ENCODE results near the gene ABI3. TPM values are rescaled to one million over a fixed set of nuclear protein-coding genes. Genes with fewer than 3 reads are reported as not detected.
"Not testable (repeated sequence)": the region's sequence is repeated elsewhere in the genome, so short reads cannot be mapped to it uniquely, and the experiment has no call there.

ABI3 gene
- total and polyA plus RNA-seq, 9 of the 15 experiments (the other 6 are each of a cell fraction or from before 2014, with no cell fraction given): not detected

GRCh38 chr17:49261540-49261939 lies 51.0 kb downstream of the ABI3 start:
- Histone ChIP-seq H3K27me3 (ENCODE audit: control insufficient read depth in 2 of 2, insufficient read depth in 2 of 2, low read length in 2 of 2) (peaks cover 5 to 30% of the 10 kb centered on the region in 2 experiments; a peak in 4 of 5 replicates), H3K4me1 (replicated peaks in 1 of 2; ENCODE audit: control insufficient read depth in 2 of 2, insufficient read depth in 2 of 2, low read length in 2 of 2) (peaks cover 4 to 13% of the 10 kb centered on the region in 2 experiments; a peak in 4 of 5 replicates)
- H3K36me3 ChIP-seq (ENCODE audit: control insufficient read depth, insufficient read depth, low read length); H2AFZ ChIP-seq (ENCODE audit: low read depth, low read length); H3K79me2 ChIP-seq (ENCODE audit: control insufficient read depth, insufficient read depth, low read length); H3K4me3 ChIP-seq; BruUV-seq (replicated peaks); FAIRE-seq; intact Hi-C loops (cut with micrococcal nuclease); H3K9me1 ChIP-seq (ENCODE audit: control insufficient read depth, insufficient read depth, low read length); H3K27ac ChIP-seq (ENCODE audit: extremely low read depth, low read depth, low read length); H4K20me1 ChIP-seq (replicated peaks; ENCODE audit: control insufficient read depth, insufficient read depth, low read length); ATAC-seq; in situ Hi-C loops (cut with MboI); H3K4me2 ChIP-seq (ENCODE audit: insufficient read depth, low read length); POLR2A ChIA-PET; CTCF ChIA-PET (ENCODE audit: low intra/inter-chr PET ratio); H3K9me3 ChIP-seq (replicated peaks; ENCODE audit: control insufficient read depth, insufficient read depth, low read depth, low read length); DNase-seq (ENCODE audit: extremely low read depth in 1 of 4, low spot score in 3 of 4); H3K9ac ChIP-seq (ENCODE audit: insufficient read depth in 1 of 2, low read depth in 2 of 2, low read length in 2 of 2): not testable (repeated sequence)
- WGBS (ENCODE audit: insufficient coverage, low coverage, missing lambda C conversion rate): 40% methylated on average over 8 of the region's 9 CpGs
- TF ChIP-seq RFX1 (IDR thresholded peaks at IDR 0.05): peak; percentile 54; the same call in 1 of the 2 replicates

DNA sequence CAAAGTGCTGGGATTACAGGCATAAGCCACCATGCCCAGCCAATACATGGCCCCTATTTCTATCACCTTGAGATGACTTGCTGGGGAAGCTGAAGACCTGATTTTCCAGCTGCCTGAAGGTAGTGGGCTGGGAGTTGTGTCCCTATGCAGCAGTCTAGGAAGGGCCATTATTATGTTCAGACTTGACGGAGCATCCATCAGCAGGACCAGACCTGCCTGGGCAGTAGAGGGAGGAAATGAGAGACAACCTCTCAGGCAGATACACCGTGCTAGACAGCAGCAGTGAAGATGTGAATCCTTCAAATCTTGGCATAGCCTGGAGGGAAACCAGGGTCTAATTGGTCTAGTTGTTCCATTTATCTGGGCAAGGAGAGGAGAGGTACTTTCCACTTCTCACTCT lies 55.7 kb downstream of the ABI3 start:
- no peaks in the 10 kb centered on the region for H3K9me3 ChIP-seq (replicated peaks; ENCODE audit: control insufficient read depth, insufficient read depth, low read depth, low read length)
- CTCF ChIA-PET (ENCODE audit: low intra/inter-chr PET ratio): no interaction called here
- no peaks in the 10 kb centered on the region for H3K4me1 ChIP-seq (replicated peaks in 1 of 2; ENCODE audit: control insufficient read depth in 2 of 2, insufficient read depth in 2 of 2, low read length in 2 of 2)
- H3K4me2 ChIP-seq (ENCODE audit: insufficient read depth, low read length): no peak overlapping the region
- no peaks in the 10 kb centered on the region for H4K20me1 ChIP-seq (replicated peaks; ENCODE audit: control insufficient read depth, insufficient read depth, low read length)
- H3K27ac ChIP-seq (ENCODE audit: extremely low read depth, low read depth, low read length): no peak overlapping the region
- no peaks in the 10 kb centered on the region for H3K36me3 ChIP-seq (ENCODE audit: control insufficient read depth, insufficient read depth, low read length)
- DNase-seq (ENCODE audit: extremely low read depth in 1 of 4, low spot score in 3 of 4) (no peak), ATAC-seq (no peak), FAIRE-seq (no peak)
- intact Hi-C loops (cut with micrococcal nuclease): no loop called here
- no peak overlapping the region for H3K9ac ChIP-seq (ENCODE audit: insufficient read depth in 1 of 2, low read depth in 2 of 2, low read length in 2 of 2)
- in situ Hi-C loops (cut with MboI): no loop called here
- BruUV-seq (replicated peaks): no TSS peak
- H3K4me3 ChIP-seq: no peak overlapping the region
- H3K79me2 ChIP-seq (ENCODE audit: control insufficient read depth, insufficient read depth, low read length): no peaks in the 10 kb centered on the region
- no peaks in the 10 kb centered on the region for H3K9me1 ChIP-seq (ENCODE audit: control insufficient read depth, insufficient read depth, low read length)
- H3K27me3 ChIP-seq (ENCODE audit: control insufficient read depth in 2 of 2, insufficient read depth in 2 of 2, low read length in 2 of 2): peaks cover 17 to 40% of the 10 kb centered on the region in 2 experiments
- 25% methylated on average over 2 of the region's 2 CpGs for WGBS (ENCODE audit: insufficient coverage, low coverage, missing lambda C conversion rate)
- POLR2A ChIA-PET: no interaction called here
- no peak overlapping the region for H2AFZ ChIP-seq (ENCODE audit: low read depth, low read length)
- no peak for TF ChIP-seq ZC3H11A (IDR thresholded peaks at IDR 0.05; ENCODE audit: low read depth, low read length)
- no peak for TF ChIP-seq ZBED1 (IDR thresholded peaks at IDR 0.05)
- TF ChIP-seq MITF (IDR thresholded peaks at IDR 0.05): no peak
- no peak for TF ChIP-seq CBX3 (IDR thresholded peaks at IDR 0.05; ENCODE audit: borderline replicate concordance in 1 of 2, low read length in 2 of 2)
- TF ChIP-seq ZFX (CRISPR knock-in tag; IDR thresholded peaks at IDR 0.05): no peak
- no peak for TF ChIP-seq HNRNPH1 (optimal IDR thresholded peaks at IDR 0.05; ENCODE audit: low read depth, low read length)
- no peak for TF ChIP-seq CCAR2 (IDR thresholded peaks at IDR 0.05; ENCODE audit: low read depth, low read length)
- TF ChIP-seq ZNF512 (tag; IDR thresholded peaks at IDR 0.05): no peak

Data from K562 (cell line).